Muscle of back (tissue), 11 donors: ENCODE results near the gene KIRREL1. TPM values are rescaled to one million over a fixed set of nuclear protein-coding genes. Genes with fewer than 3 reads are reported as not detected.
"Not testable (repeated sequence)": the region's sequence is repeated elsewhere in the genome, so short reads cannot be mapped to it uniquely, and the experiment has no call there.

ENCODE experiments used
- DNase-seq, 3 donors: peaks; one replicate each; pipeline versions ENCODE4 v3.0.0 to v3.0.0-alpha.2; 2013
- polyA plus RNA-seq, 10 donors: library from polyadenylated mRNA; unstranded; fragments of 120-200 nt; gene quantifications; one replicate each; pipeline ENCODE4 v1.2.1, GENCODE V29; 2013; ENCODE audit not compliant: insufficient read length in 10 of 10

The KIRREL1 gene
- polyA plus RNA-seq, 10 donors: 27.1 to 55.1 (median 33.0) TPM

- DNase-seq: not testable (repeated sequence)
These were observed 135.1 kb downstream of the KIRREL1 start for GRCh38 chr1:158128531-158128930.

GRCh38 chr1:158131217-158131616 lies 137.8 kb downstream of the KIRREL1 start:
- no peak for DNase-seq

- DNase-seq: peak in 1 of 3 donors; percentile 13
These were observed 147.3 kb downstream of the KIRREL1 start for GRCh38 chr1:158140764-158141192.

- peak; percentile 20 to 61 (median 55) for DNase-seq
These were observed 151.8 kb downstream of the KIRREL1 start for GRCh38 chr1:158145173-158145719.

- DNase-seq: no peak
These were observed 152.7 kb downstream of the KIRREL1 start for GRCh38 chr1:158146165-158146564.

- DNase-seq: no peak
These were observed 153.3 kb downstream of the KIRREL1 start for GRCh38 chr1:158146739-158147138.

GRCh38 chr1:158147401-158147800 lies 154.0 kb downstream of the KIRREL1 start:
- no peak for DNase-seq

- no peak for DNase-seq
These were observed 154.4 kb downstream of the KIRREL1 start for GRCh38 chr1:158147869-158148268.

GRCh38 chr1:158148468-158148867 lies 155.0 kb downstream of the KIRREL1 start:
- DNase-seq: no peak

- DNase-seq: peak in 1 of 3 donors; percentile 35
These were observed 155.7 kb downstream of the KIRREL1 start for GRCh38 chr1:158149175-158149574.

Other genes starting within 250 kb of the KIRREL1 start
- under 1 TPM in 4 of 10 donors, not detected in 6; 0.07 to 0.28 (median 0.17) TPM for gene FCRL2, start 216.5 kb upstream of the KIRREL1 start, polyA plus RNA-seq
- 1 to 10 TPM in 1 of 10 donors, under 1 TPM in 6, not detected in 3; 0.20 to 1.4 (median 0.32) TPM for gene FCRL1, start 173.5 kb upstream of the KIRREL1 start, polyA plus RNA-seq
- under 1 TPM in 4 of 10 donors, not detected in 6; 0.05 to 0.17 (median 0.11) TPM for gene CD5L, start 151.8 kb upstream of the KIRREL1 start, polyA plus RNA-seq
- 1 to 10 TPM in 9 of 10 donors, under 1 TPM in 1; 0.75 to 2.0 (median 1.6) TPM for gene CD1D, start 187.2 kb downstream of the KIRREL1 start, polyA plus RNA-seq